HCT116 (cell line): ENCODE results near the gene ALG8. TPM values are rescaled to one million over a fixed set of nuclear protein-coding genes. Genes with fewer than 3 reads are reported as not detected.

ENCODE experiments used
- ATAC-seq: fragments of 200-7000 bp; cut with Tn5 transposase; 2 replicates; pipeline ENCODE4 v1.9.1; 2020; ENCODE audit warnings: mild to moderate bottlenecking, moderate library complexity
- BruUV-seq: library from RNA; stranded (reverse); fragments of 400-500 nt; replicated peaks from 2 replicates; lab custom pipeline; 2021; lab: Mats Ljungman, UMichigan
- CTCF ChIA-PET: fragments of 300-600 bp; sonication (Branson Sonifier 250); formaldehyde crosslinking; loops from one replicate; lab custom pipeline; 2021; ENCODE audit warnings: antibody characterized with exemption; lab: Charles Lee
- POLR2A ChIA-PET: fragments of 300-600, 350-600 bp; sonication (Branson Sonifier 250); formaldehyde crosslinking; loops from one replicate; lab custom pipeline; 2021; ENCODE audit warnings: antibody characterized with exemption; lab: Charles Lee
- RAD21 ChIA-PET, 2 experiments: fragments of 300-600 bp; sonication (Branson Sonifier 250); formaldehyde crosslinking; loops; one replicate each; lab custom pipeline; 2023; ENCODE audit warnings: low total read pairs in 2 of 2; ENCODE audit not compliant: uncharacterized antibody in 2 of 2, unreplicated experiment in 2 of 2, low non-redundant PET in 1 of 2; lab: Charles Lee
- DNase-seq: peaks from one replicate; pipeline ENCODE4 v3.0.0-alpha.2; 2010; ENCODE audit warnings: low read depth, low spot score
- H2AFZ ChIP-seq: fragments of 200-600 bp; shearing (Covaris generic), sonication (generic); 2 replicates; pipeline ENCODE4 v1.6.1; 2017; ENCODE audit warnings: low read depth, mixed run types, mixed read lengths, antibody characterized with exemption, low read length; ENCODE audit not compliant: poor library complexity, severe bottlenecking
- H3K27ac ChIP-seq: 2 replicates; pipeline ENCODE4 v1.5.1; 2012; ENCODE audit warnings: low read depth, low read length
- H3K27me3 ChIP-seq: fragments of 200-600 bp; sonication (generic); 2 replicates; pipeline ENCODE4 v1.6.1; 2016; ENCODE audit warnings: mixed run types, low read length, mixed read lengths; ENCODE audit not compliant: insufficient read depth
- H3K36me3 ChIP-seq, 2 experiments: fragments of 200-500 bp in 1 of 2; fragments of 200-600 bp in 1 of 2; sonication (Bioruptor generic) in 1 of 2; sonication (generic) in 1 of 2; 2 replicates each; pipeline versions ENCODE4 v1.5.1 to v1.6.1; 2014 to 2016; ENCODE audit warnings: low read length in 2 of 2, inconsistent platforms in 1 of 2, mixed read lengths in 1 of 2, mixed run types in 1 of 2; ENCODE audit not compliant: insufficient read depth in 2 of 2, control insufficient read depth in 1 of 2
- H3K4me1 ChIP-seq, 2 experiments: fragments of 200-600 bp in 1 of 2; sonication (generic) in 1 of 2; 2 replicates each; pipeline versions ENCODE4 v1.5.1 to v1.6.1; 2012 to 2017; ENCODE audit warnings: low read length in 2 of 2, inconsistent platforms in 1 of 2, mild to moderate bottlenecking in 1 of 2, mixed read lengths in 1 of 2, mixed run types in 1 of 2, moderate library complexity in 1 of 2; ENCODE audit not compliant: insufficient read depth in 2 of 2, control insufficient read depth in 1 of 2
- H3K4me2 ChIP-seq: fragments of 200-600 bp; sonication (generic); 2 replicates; pipeline ENCODE4 v1.6.1; 2017; ENCODE audit warnings: mixed run types, low read length, mixed read lengths
- H3K4me3 ChIP-seq, 2 experiments: fragments of 200-600 bp in 1 of 2; sonication (generic) in 1 of 2; replicated peaks in 1 of 2; 2 replicates each; pipeline ENCODE4 v1.5.1; 2011 to 2016; ENCODE audit warnings: low read length in 2 of 2, control low read depth in 1 of 2, low read depth in 1 of 2, mild to moderate bottlenecking in 1 of 2, mixed read lengths in 1 of 2, mixed run types in 1 of 2
- H3K79me2 ChIP-seq: fragments of 200-600 bp; sonication (generic); 2 replicates; pipeline ENCODE4 v1.6.1; 2017; ENCODE audit warnings: mild to moderate bottlenecking, mixed run types, low read length, moderate library complexity, mixed read lengths; ENCODE audit not compliant: insufficient read depth
- H3K9ac ChIP-seq: fragments of 200-600 bp; sonication (generic); 2 replicates; pipeline ENCODE4 v1.6.1; 2016; ENCODE audit warnings: low read length, mixed read lengths
- H3K9me2 ChIP-seq: fragments of 200-600 bp; sonication (generic), shearing (Covaris generic); 2 replicates; pipeline ENCODE4 v1.6.1; 2017; ENCODE audit warnings: mixed run types, mild to moderate bottlenecking, moderate library complexity; ENCODE audit not compliant: insufficient read depth
- H3K9me3 ChIP-seq, 2 experiments: fragments of 200-500 bp in 1 of 2; fragments of 200-600 bp in 1 of 2; sonication (Bioruptor generic) in 1 of 2; sonication (generic) in 1 of 2; 2 replicates each; pipeline ENCODE4 v1.6.1; 2014 to 2017; ENCODE audit warnings: low read length in 2 of 2, mixed read lengths in 2 of 2, inconsistent platforms in 1 of 2, low read depth in 1 of 2, mild to moderate bottlenecking in 1 of 2, mixed run types in 1 of 2, moderate library complexity in 1 of 2; ENCODE audit not compliant: control insufficient read depth in 1 of 2, insufficient read depth in 1 of 2
- H4K20me1 ChIP-seq: fragments of 200-600 bp; sonication (generic), shearing (Covaris generic); 2 replicates; pipeline ENCODE4 v1.6.1; 2017; ENCODE audit warnings: mixed run types, mild to moderate bottlenecking, moderate library complexity; ENCODE audit not compliant: insufficient read depth
- CBX3 ChIP-seq: IDR thresholded peaks from 2 replicates; pipeline ENCODE4 v1.6.1; 2012; ENCODE audit warnings: low read depth
- CEBPB ChIP-seq: IDR thresholded peaks from 2 replicates; pipeline ENCODE4 v1.6.1; 2012; ENCODE audit warnings: low read depth
- CTCF ChIP-seq, 3 experiments: fragments of 200-600 bp in 1 of 3; sonication (generic) in 1 of 3; IDR thresholded peaks in 2 of 3; conservative IDR thresholded peaks in 1 of 3; 2 replicates each; pipeline ENCODE4 v1.5.1; 2012 to 2017; ENCODE audit warnings: low read depth in 2 of 3, low read length in 2 of 3, antibody characterized with exemption in 1 of 3, borderline replicate concordance in 1 of 3, control low read depth in 1 of 3, mild to moderate bottlenecking in 1 of 3, mixed read lengths in 1 of 3, mixed run types in 1 of 3, moderate library complexity in 1 of 3; ENCODE audit not compliant: insufficient read depth in 1 of 3
- EZH2 ChIP-seq: fragments of 200-600 bp; sonication (generic); IDR thresholded peaks from 2 replicates; pipeline ENCODE4 v1.6.1; 2017; ENCODE audit warnings: antibody characterized with exemption, mixed run types
- EZH2phosphoT487 ChIP-seq: fragments of 200-600 bp; IDR thresholded peaks from 2 replicates; pipeline ENCODE4 v1.6.1; 2018; ENCODE audit warnings: antibody characterized with exemption, borderline replicate concordance
- FOSL1 ChIP-seq: IDR thresholded peaks from 2 replicates; pipeline ENCODE4 v1.6.1; 2012; ENCODE audit warnings: low read depth
- JUND ChIP-seq: IDR thresholded peaks from 2 replicates; pipeline ENCODE4 v1.6.1; 2012
- MAX ChIP-seq: IDR thresholded peaks from 2 replicates; pipeline ENCODE4 v1.6.1; 2012
- POLR2A ChIP-seq: IDR thresholded peaks from 2 replicates; pipeline ENCODE4 v1.7.0; 2011; ENCODE audit warnings: borderline replicate concordance; ENCODE audit not compliant: insufficient read depth, insufficient read length; ENCODE audit errors: extremely low read depth
- RAD21 ChIP-seq: IDR thresholded peaks from 2 replicates; pipeline ENCODE4 v1.6.1; 2012; ENCODE audit warnings: low read depth, mild to moderate bottlenecking
- REST ChIP-seq: IDR thresholded peaks from 2 replicates; pipeline ENCODE4 v1.6.1; 2012; ENCODE audit warnings: low read depth
- SP1 ChIP-seq: IDR thresholded peaks from 2 replicates; pipeline ENCODE4 v1.6.1; 2012; ENCODE audit warnings: low read depth
- TCF7L2 ChIP-seq: IDR thresholded peaks from 2 replicates; pipeline ENCODE4 v1.7.0; 2011; ENCODE audit warnings: borderline replicate concordance, inconsistent platforms; ENCODE audit not compliant: insufficient read depth, insufficient read length; ENCODE audit errors: extremely low read depth
- YY1 ChIP-seq: IDR thresholded peaks from 2 replicates; pipeline ENCODE4 v1.6.1; 2011; ENCODE audit warnings: low read length, low read depth, moderate library complexity, mild to moderate bottlenecking; ENCODE audit not compliant: insufficient replicate concordance; ENCODE audit errors: extremely low read depth
- ZFX ChIP-seq: fragments of 450-650 bp; IDR thresholded peaks from 2 replicates; pipeline ENCODE4 v1.6.1; 2017
- intact Hi-C: fragments of 100-400 bp; cut with micrococcal nuclease; formaldehyde crosslinking; loops from 2 replicates; pipeline ENCODE4 v1.10.0; 2022
- total RNA-seq: library from RNA; stranded (reverse); gene quantifications from one replicate; pipeline ENCODE4 v1.2.1, GENCODE V29; 2021; ENCODE audit not compliant: unreplicated experiment

ALG8 gene
- total RNA-seq, 1 experiment from 2014 or later: 50.1 TPM

GRCh38 chr11:78161962-78162371 lies 22.5 kb upstream of the ALG8 start:
- Histone ChIP-seq H2AFZ (no peak overlapping the region), H3K9me2 (no peaks in the 10 kb centered on the region), H3K9me3 (no peaks in the 10 kb centered on the region), H4K20me1 (no peaks in the 10 kb centered on the region), H3K9ac (no peak overlapping the region), H3K27ac (no peak overlapping the region), H3K36me3 (no peaks in the 10 kb centered on the region), H3K4me1 (no peaks in the 10 kb centered on the region), H3K79me2 (no peaks in the 10 kb centered on the region), H3K4me2 (no peak overlapping the region), H3K27me3 (no peaks in the 10 kb centered on the region), H3K4me3 (no peak overlapping the region)
- intact Hi-C loops: no loop called here
- ChIA-PET RAD21 (no interaction called here), CTCF (no interaction called here), POLR2A (no interaction called here)
- DNase-seq (no peak), ATAC-seq (no peak)
- TF ChIP-seq EZH2phosphoT487 (no peak), ZFX (no peak), POLR2A (no peak), RAD21 (no peak), JUND (no peak), CEBPB (no peak), EZH2 (no peak), YY1 (no peak), CTCF (IDR thresholded peaks at IDR 0.05 in 2 of 3, conservative IDR thresholded peaks at IDR 0.05 in 1 of 3; ENCODE audit: borderline replicate concordance in 1 of 3, insufficient read depth in 1 of 3, low read depth in 2 of 3, low read length in 2 of 3) (no peak)
- BruUV-seq: no TSS peak

- ATAC-seq: no peak
- intact Hi-C loops: no loop called here
- Histone ChIP-seq H3K9me2 (no peaks in the 10 kb centered on the region), H3K4me3 (no peak overlapping the region), H3K27ac (no peak overlapping the region), H3K4me2 (no peak overlapping the region), H3K27me3 (no peaks in the 10 kb centered on the region), H2AFZ (no peak overlapping the region), H3K4me1 (no peaks in the 10 kb centered on the region), H3K9ac (no peak overlapping the region), H3K9me3 (no peaks in the 10 kb centered on the region), H3K79me2 (no peaks in the 10 kb centered on the region), H3K36me3 (no peaks in the 10 kb centered on the region), H4K20me1 (no peaks in the 10 kb centered on the region)
- CTCF ChIA-PET: no interaction called here
- no TSS peak for BruUV-seq
- POLR2A ChIA-PET: no interaction called here
- RAD21 ChIA-PET: no interaction called here
- DNase-seq: no peak
- TF ChIP-seq YY1: no peak
- TF ChIP-seq EZH2: no peak
- TF ChIP-seq SP1: no peak
- no peak for TF ChIP-seq JUND
- TF ChIP-seq RAD21: no peak
- no peak for TF ChIP-seq POLR2A
- no peak for TF ChIP-seq CBX3
- no peak for TF ChIP-seq TCF7L2
- TF ChIP-seq REST: no peak
- TF ChIP-seq FOSL1: no peak
- no peak for TF ChIP-seq MAX
Measured at GRCh38 chr11:78161346-78161745, 21.9 kb upstream of the ALG8 start.
